Activated naive CD8-positive, alpha-beta T cell (primary cell): ENCODE data around the gene MIP.

ENCODE experiments used
- H3K27ac Mint-ChIP-seq: one replicate; pipeline ENCODE4 v1.8.0; 2021; ENCODE audit warnings: mixed read lengths
- H3K27me3 Mint-ChIP-seq: one replicate; pipeline ENCODE4 v1.8.0; 2021; ENCODE audit warnings: mixed read lengths
- H3K36me3 Mint-ChIP-seq: one replicate; pipeline ENCODE4 v1.8.0; 2021; ENCODE audit warnings: mixed read lengths
- H3K4me1 Mint-ChIP-seq: one replicate; pipeline ENCODE4 v1.8.0; 2021; ENCODE audit warnings: low read depth, mixed read lengths
- H3K4me3 Mint-ChIP-seq: one replicate; pipeline ENCODE4 v1.8.0; 2021; ENCODE audit warnings: mild to moderate bottlenecking, mixed read lengths
- H3K9me3 Mint-ChIP-seq: one replicate; pipeline ENCODE4 v1.8.0; 2021; ENCODE audit warnings: low read depth, mixed read lengths

MIP gene

DNA sequence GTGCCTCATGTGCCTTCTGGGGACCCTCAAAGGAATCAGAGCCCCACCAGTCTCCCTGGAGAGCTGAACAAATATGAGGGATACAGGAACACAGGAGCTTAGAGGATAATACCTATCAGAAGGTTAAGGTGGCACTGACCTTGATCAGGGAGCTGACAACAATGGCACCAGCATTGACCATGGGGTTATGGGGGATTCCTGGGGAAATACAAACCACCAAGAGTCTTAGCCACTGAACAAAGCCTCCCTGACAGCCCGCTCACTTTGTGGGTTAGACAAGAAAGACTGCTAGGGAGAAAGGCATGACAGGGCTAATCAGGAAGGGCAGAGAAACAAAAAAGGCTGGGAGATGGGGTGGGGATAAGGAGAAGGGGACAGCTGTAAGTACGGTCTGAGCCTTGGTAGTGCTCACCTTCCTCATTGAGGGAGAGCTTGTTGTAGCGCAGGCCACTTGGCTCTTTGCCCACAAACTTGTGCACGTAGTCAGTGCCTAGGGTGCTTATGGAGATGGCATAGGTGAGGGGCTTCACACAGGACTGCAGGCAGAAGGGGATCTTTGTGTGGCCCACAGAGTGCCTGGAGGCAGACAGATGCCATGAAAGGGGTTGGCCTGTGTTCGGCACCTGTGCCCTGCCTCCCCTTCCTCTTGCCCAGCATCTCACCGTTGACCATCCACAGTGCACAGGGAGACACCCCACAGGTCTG lies 23.2 kb upstream of the MIP start:
- no peaks in the 10 kb centered on the region for H3K36me3 Mint-ChIP-seq
- H3K4me3 Mint-ChIP-seq, result no peak overlapping the region
- H3K27ac Mint-ChIP-seq, result peak overlapping the region; percentile 34
- H3K4me1 Mint-ChIP-seq, result peaks cover 9% of the 10 kb centered on the region
- H3K27me3 Mint-ChIP-seq, result no peaks in the 10 kb centered on the region
- H3K9me3 Mint-ChIP-seq, result no peaks in the 10 kb centered on the region

DNA sequence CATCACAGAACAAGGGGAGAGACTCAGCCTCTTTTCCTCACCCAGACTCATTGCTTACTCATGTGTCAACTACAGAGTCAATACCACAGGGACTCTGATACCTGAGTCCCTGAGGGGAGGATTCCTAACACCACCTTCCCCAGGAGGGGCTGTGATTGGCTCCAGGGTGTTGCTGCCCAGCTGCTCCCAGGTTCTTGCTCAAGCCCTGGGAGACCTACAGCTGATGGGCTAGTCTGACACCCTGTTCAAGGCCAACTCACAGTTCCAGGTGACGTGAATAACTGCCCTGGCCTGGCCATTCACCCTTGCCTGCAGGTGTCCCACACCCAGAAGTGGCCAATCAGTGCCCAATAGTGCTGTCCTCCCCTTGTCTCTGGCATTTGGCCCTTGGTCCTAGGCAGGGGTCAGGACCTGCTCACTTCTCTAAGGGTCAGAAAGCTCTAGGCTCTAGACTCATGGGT lies 22.5 kb upstream of the MIP start:
- Mint-ChIP-seq H3K27me3 (no peaks in the 10 kb centered on the region), H3K9me3 (no peaks in the 10 kb centered on the region), H3K27ac (no peak overlapping the region), H3K4me1 (peaks cover 11% of the 10 kb centered on the region), H3K4me3 (no peak overlapping the region), H3K36me3 (no peaks in the 10 kb centered on the region)

DNA sequence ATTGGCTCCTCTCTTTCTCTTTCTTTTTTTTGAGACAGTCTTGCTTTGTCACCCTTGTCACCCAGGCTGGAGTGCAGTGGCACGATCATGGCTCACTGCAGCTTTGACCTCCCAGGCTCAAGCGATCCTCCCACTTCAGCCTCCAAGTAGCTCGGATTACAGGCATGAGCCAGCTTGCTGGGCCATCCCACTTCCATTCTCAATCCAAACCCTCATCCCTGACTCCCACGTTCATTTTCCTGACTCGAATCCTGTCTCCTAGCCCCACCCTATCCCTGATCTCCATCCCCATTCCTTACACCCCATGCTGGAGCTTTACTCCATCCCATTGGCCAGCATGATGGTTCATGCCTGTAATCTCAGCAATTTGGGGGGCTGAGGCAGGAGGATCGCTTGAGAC lies 21.7 kb upstream of the MIP start:
- H3K27ac Mint-ChIP-seq, result no peak overlapping the region
- H3K4me1 Mint-ChIP-seq, result peaks cover 19% of the 10 kb centered on the region
- no peaks in the 10 kb centered on the region for H3K36me3 Mint-ChIP-seq
- no peaks in the 10 kb centered on the region for H3K9me3 Mint-ChIP-seq
- no peak overlapping the region for H3K4me3 Mint-ChIP-seq
- H3K27me3 Mint-ChIP-seq, result no peaks in the 10 kb centered on the region

DNA sequence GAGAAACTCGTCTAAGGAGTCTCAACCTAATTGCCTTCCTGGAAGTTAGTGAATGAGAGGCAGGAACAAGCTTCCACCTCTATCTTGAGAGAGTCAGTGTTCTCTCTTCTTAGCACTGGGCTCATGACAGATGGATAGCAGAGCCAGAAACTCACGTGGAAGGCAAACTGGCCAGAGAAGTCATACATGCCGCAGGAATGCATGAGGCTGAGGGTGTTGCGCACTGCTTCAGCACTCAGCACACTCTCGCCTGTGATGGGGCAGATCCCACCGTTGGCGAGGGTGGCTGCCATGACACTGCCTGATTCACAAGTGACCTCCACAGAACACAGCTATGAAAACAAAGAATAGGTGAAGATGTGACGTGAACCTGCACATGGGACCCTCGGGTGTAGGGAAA lies 19.9 kb upstream of the MIP start:
- Mint-ChIP-seq H3K4me3 (no peak overlapping the region), H3K27ac (no peak overlapping the region), H3K36me3 (peaks cover 6% of the 10 kb centered on the region), H3K9me3 (no peaks in the 10 kb centered on the region), H3K4me1 (peaks cover 25% of the 10 kb centered on the region), H3K27me3 (no peaks in the 10 kb centered on the region)

DNA sequence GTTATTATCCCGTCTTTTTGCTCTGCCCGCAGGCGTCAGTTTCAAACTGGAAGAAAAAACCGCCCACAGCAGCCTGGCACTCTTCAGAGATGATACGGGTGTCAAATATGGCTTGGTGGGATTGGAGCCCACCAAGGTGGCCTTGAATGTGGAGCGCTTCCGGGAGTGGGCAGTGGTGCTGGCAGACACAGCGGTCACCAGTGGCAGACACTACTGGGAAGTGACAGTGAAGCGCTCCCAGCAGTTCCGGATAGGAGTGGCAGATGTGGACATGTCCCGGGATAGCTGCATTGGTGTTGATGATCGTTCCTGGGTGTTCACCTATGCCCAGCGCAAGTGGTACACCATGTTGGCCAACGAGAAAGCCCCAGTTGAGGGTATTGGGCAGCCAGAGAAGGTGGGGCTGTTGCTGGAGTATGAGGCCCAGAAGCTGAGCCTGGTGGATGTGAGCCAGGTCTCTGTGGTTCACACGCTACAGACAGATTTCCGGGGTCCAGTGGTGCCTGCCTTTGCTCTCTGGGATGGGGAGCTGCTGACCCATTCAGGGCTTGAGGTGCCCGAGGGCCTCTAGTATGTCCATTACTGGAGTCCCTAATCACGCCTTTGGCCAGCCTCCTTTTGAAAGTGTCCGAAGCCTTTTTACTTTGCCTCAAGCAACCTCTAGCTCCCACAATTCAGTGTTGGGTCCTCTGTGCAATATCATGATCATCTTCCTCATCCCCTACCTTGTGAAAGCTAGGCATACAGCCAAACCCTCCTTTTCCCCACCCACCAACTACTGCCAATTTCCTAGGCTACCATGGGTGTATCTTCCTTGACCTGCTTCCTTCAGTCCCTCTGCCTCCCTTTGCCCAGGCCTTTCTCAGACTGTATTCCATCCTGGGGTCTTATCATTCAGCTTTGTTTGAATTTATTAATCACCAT lies 14.8 kb upstream of the MIP start:
- peaks cover 33% of the 10 kb centered on the region for H3K4me1 Mint-ChIP-seq
- H3K4me3 Mint-ChIP-seq, result peak overlapping the region; percentile 99
- no peaks in the 10 kb centered on the region for H3K27me3 Mint-ChIP-seq
- no peaks in the 10 kb centered on the region for H3K9me3 Mint-ChIP-seq
- H3K36me3 Mint-ChIP-seq, result peaks cover 6% of the 10 kb centered on the region
- H3K27ac Mint-ChIP-seq, result peak overlapping the region; percentile 98

DNA sequence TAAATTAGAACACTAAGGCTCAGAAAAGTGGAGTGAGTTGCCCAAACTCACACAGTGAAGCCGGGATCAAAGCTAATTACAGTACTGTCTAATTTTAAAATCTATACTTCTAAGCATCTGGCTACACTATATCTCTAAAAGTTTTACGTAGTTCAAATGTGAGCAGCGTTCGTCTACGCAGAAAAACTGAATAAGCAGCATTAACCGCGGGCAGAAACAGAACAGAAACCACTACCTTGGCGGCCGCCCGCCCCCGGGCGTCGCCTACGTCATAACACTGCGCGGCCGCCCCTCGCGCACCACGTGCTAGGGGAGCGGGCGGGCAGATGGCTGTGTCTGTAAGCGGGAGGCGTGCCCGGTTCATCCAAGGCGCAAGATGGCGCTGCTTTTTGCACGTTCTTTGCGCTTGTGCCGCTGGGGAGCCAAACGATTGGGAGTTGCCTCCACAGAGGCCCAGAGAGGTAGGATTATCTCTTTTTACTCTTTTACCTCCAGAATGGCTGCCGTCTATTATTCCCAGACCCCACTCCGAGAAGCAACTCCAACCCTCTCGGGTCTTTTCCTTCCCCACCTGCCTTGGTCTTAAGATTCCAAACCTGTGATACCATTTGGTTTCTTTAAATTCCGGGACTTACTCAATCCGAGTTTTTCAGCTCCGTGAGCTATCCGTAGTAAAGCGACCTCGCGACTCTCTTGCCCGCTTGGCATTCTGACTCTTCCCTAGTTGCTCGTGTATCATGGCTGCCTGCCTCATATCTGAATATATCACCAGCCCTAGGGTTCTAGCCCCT lies 14.0 kb upstream of the MIP start, which contains the start of gene SPRYD4:
SPRYD4 (plus strand) TSS at position 363 of the 791 bp plus-strand sequence; CDS start at position 377, 14 bp downstream.
- H3K36me3 Mint-ChIP-seq, result peaks cover 6% of the 10 kb centered on the region
- H3K27ac Mint-ChIP-seq, result peak within 1 kb of the TSS; percentile 98
- H3K9me3 Mint-ChIP-seq, result no peaks in the 10 kb centered on the region
- H3K4me3 Mint-ChIP-seq, result peak within 1 kb of the TSS; percentile 99
- peaks cover 35% of the 10 kb centered on the region for H3K4me1 Mint-ChIP-seq
- no peaks in the 10 kb centered on the region for H3K27me3 Mint-ChIP-seq

DNA sequence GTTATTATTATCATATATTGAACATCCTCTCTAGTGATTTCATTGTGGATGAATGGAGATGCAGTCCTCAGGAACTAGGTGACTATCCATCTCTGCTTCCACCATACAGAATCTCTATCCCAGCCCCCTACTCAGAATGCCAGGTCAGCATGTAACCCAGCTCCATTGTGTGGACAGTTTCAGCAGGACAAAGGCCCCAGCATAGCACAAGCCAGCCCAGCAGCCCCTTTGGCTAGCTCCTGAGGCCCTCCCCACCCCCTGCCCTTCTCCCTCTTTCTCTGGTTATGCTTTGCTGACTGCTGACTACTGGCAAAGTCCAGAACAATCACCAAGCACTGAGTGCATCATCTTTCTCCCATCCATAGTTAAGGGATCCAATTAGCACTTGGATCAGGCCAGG lies 8.1 kb upstream of the MIP start:
- no peak overlapping the region for H3K27ac Mint-ChIP-seq
- H3K9me3 Mint-ChIP-seq, result no peaks in the 10 kb centered on the region
- H3K36me3 Mint-ChIP-seq, result no peaks in the 10 kb centered on the region
- peaks cover 7% of the 10 kb centered on the region for H3K4me1 Mint-ChIP-seq
- H3K4me3 Mint-ChIP-seq, result no peak overlapping the region
- H3K27me3 Mint-ChIP-seq, result no peaks in the 10 kb centered on the region

DNA sequence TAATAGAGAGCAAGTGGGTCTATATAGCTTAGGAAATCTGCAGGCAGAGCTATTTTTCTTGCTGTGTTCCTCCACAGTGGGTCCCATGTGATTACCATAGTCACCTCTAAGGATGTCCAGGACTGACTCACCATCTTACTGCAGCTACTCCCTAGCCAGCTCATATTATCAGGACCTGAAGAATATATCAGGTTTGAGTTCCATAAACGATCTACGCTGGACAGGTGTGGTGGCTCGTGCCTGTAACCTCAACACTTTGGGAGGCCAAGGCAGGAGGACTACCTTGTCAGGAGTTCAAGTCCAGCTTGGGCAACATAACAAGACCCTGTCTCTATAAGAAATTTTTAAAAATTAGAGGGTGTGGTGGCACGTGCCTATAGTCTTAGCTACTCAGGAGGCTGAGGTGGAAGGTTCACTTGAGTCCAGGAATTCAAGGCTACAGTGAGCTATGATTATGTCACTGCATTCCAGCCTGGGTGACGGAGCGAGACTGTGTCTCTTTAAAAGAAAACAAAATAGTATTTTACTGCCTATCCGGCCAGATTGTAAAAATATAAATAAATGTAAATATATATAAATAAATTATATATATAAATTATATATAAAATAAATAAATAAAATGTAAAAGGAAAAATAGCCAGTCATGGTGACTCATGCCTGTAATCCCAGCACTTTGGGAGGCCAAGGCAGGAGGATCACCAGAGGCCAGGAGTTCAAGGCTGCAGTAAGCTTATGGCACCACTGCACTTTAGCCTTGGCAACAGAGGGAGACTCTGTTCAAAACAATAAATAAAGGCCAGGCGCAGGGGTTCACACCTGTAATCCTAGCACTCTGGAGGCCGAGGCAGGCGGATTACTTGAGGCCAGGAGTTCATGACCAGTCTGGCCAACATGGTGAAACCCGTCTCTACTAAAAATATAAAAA lies 7.0 kb upstream of the MIP start:
- H3K4me1 Mint-ChIP-seq, result peaks cover 4% of the 10 kb centered on the region
- no peak overlapping the region for H3K4me3 Mint-ChIP-seq
- no peaks in the 10 kb centered on the region for H3K27me3 Mint-ChIP-seq
- no peaks in the 10 kb centered on the region for H3K36me3 Mint-ChIP-seq
- no peak overlapping the region for H3K27ac Mint-ChIP-seq
- no peaks in the 10 kb centered on the region for H3K9me3 Mint-ChIP-seq

DNA sequence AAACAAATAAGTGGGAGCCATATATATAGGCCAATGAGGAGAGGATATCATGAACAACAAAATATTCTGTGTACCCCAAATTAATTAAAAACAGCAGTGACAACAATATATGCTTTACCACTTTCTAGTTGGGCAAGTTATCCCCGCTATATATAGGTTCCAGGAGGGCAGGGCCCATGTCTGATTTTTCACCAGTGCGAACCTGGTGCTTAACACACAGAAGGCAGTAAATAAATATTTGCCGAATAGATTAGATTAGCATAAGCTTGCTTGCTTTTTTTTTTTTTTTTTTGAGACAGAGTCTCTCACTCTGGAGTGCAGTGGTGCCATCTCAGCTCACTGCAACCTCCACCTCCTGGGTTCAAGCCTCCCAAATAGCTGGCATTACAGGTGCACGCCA lies 3.4 kb upstream of the MIP start:
- Mint-ChIP-seq H3K9me3 (no peaks in the 10 kb centered on the region), H3K27ac (no peak overlapping the region), H3K4me1 (no peaks in the 10 kb centered on the region), H3K36me3 (no peaks in the 10 kb centered on the region), H3K27me3 (no peaks in the 10 kb centered on the region), H3K4me3 (no peak overlapping the region)

DNA sequence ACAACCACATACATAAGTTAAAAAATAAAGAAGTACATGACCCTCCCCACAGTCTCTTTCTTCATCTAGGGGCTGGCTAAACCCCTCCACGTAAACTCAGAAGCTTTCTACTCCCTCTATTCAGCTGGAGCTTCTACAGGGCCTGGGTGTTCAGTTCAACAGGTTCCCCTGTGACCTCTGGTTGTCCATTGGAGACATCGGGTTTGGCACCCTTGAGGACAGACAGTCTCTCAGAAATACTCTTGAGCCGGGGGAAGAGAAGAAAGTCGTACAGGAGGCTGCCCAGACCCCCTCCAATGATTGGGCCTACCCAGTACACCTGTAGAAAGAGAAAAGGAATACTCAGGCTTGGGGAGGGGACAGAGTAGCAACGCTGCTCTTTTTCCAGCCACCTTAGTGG lies 3.3 kb downstream of the MIP start:
- Mint-ChIP-seq H3K27me3 (no peaks in the 10 kb centered on the region), H3K9me3 (no peaks in the 10 kb centered on the region), H3K36me3 (peaks cover 2% of the 10 kb centered on the region), H3K27ac (no peak overlapping the region), H3K4me1 (peaks cover 13% of the 10 kb centered on the region), H3K4me3 (peak overlapping the region; percentile 44)

DNA sequence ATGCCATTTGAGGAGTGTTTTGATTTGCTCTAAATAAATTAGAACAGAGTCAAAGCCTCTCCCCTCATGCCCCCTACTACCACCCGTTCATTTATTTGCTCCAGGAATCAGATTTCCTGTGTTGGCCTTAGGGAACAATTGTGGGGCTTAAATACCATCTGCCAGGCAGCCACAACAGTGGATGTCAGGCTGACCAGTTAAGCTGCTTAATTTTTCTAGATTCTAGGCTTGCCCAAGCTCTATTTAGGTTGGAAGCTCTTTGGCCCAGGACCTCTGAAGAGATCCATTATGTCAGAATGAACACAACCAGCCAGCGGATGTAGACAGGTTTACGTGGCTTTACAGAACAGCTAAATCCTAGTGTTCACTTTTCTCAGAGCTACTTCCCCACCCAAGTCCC lies 4.2 kb downstream of the MIP start:
- no peaks in the 10 kb centered on the region for H3K9me3 Mint-ChIP-seq
- peaks cover 4% of the 10 kb centered on the region for H3K36me3 Mint-ChIP-seq
- no peaks in the 10 kb centered on the region for H3K27me3 Mint-ChIP-seq
- H3K4me3 Mint-ChIP-seq, result peak overlapping the region; percentile 93
- H3K27ac Mint-ChIP-seq, result peak overlapping the region; percentile 95
- peaks cover 13% of the 10 kb centered on the region for H3K4me1 Mint-ChIP-seq

DNA sequence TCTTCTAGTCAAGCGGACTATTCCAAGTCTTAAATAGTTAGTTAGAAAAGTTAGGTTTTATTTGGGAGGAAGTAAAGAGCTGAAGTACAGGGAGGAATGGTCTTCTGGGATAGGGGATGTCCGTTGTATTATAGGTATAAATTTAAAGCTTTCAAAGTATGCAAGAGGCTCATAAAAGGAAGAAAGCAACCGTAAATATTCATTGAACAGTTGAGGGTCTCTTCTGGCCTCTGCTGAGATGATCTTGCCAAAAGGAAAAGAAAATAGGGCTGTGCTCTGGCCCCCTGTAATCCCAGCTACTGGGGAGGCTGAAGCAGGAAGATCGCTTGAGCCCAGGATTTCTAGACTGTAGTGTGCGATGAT lies 4.9 kb downstream of the MIP start:
- Mint-ChIP-seq H3K9me3 (no peaks in the 10 kb centered on the region), H3K4me3 (peak overlapping the region; percentile 93), H3K36me3 (peaks cover 4% of the 10 kb centered on the region), H3K27ac (peak overlapping the region; percentile 95), H3K4me1 (peaks cover 13% of the 10 kb centered on the region), H3K27me3 (no peaks in the 10 kb centered on the region)

DNA sequence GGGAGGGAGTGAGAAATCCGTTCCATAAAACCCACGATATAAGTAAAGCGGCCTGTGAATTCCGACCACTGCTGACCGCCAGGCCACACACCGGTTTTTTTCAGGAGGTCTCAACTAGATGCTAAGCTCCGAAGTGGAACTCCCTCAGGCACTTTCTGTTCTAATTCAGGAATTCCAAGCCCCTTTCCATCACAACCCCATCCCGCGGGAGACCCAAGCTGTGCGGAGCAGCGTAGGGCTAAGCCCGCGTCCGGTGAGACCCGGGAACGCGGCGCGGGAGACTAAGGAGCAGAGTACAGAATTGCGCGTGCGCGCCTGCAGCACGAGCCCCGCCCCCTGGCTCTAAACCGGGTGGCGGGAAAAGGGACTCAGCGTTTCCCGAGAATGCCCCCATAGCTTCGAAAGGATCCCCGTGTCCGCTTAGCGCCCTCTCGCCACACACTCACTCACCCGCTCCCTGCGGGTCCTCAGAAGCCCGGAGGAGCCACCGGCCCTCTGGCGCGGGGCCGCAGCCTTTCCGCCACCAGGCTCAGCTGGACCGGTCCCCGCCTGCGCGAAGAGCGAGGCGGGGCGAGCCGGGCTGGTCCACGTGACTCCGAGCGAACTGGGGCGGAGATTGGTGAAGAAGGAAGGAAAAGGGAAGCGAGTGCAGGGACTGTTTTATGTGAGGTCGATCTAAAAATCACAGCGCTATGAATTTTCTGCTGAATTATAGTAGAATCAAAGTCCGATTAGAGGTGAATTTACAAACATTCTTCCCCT lies 5.4 kb downstream of the MIP start, which contains the start of gene TIMELESS:
TIMELESS (minus strand) TSS at position 567 of the 762 bp plus-strand sequence. CDS start 15,256 bp downstream, outside the sequence.
- Mint-ChIP-seq H3K27me3 (no peaks in the 10 kb centered on the region), H3K4me1 (peaks cover 13% of the 10 kb centered on the region), H3K9me3 (no peaks in the 10 kb centered on the region), H3K4me3 (peak within 1 kb of the TSS; percentile 93), H3K27ac (peak within 1 kb of the TSS; percentile 95), H3K36me3 (peaks cover 6% of the 10 kb centered on the region)
